Upper lobe of left lung (tissue), 6 donors: ENCODE results near the gene RASGEF1B. TPM values are rescaled to one million over a fixed set of nuclear protein-coding genes. Genes with fewer than 3 reads are reported as not detected.
"Not testable (repeated sequence)": the region's sequence is repeated elsewhere in the genome, so short reads cannot be mapped to it uniquely, and the experiment has no call there.

ENCODE experiments used
- ATAC-seq, 2 donors: fragments of 200-7000 bp; cut with Tn5 transposase; one replicate each; pipeline ENCODE4 v1.9.1; 2022; ENCODE audit warnings: mild to moderate bottlenecking in 2 of 2, moderate library complexity in 2 of 2; ENCODE audit not compliant: low FRiP score in 2 of 2
- DNase-seq, 2 donors: peaks; one replicate each; pipeline ENCODE4 v3.0.0-alpha.2; 2019 to 2020
- H3K27ac ChIP-seq, 4 donors: fragments of 200-600 bp; sonication (generic); one replicate each; pipeline ENCODE4 v1.5.1; 2016 to 2019
- H3K27me3 ChIP-seq, 4 donors: fragments of 200-600 bp; sonication (generic); one replicate each; pipeline ENCODE4 v1.5.1; 2017 to 2019
- H3K36me3 ChIP-seq, 4 donors: fragments of 200-600 bp; sonication (generic); one replicate each; pipeline ENCODE4 v1.5.1; 2016 to 2019
- H3K4me1 ChIP-seq, 4 donors: fragments of 200-600 bp; sonication (generic); one replicate each; pipeline ENCODE4 v1.5.1; 2018 to 2019
- H3K4me3 ChIP-seq, 4 donors: fragments of 200-600 bp; sonication (generic); one replicate each; pipeline ENCODE4 v1.5.1; 2017 to 2019; ENCODE audit warnings: mild to moderate bottlenecking in 2 of 4, moderate library complexity in 1 of 4
- H3K9me3 ChIP-seq, 4 donors: fragments of 200-600 bp; sonication (generic); one replicate each; pipeline ENCODE4 v1.5.1; 2018 to 2019
- EP300 ChIP-seq, 4 donors: sonication (generic); formaldehyde crosslinking; IDR thresholded peaks; one replicate each; pipeline ENCODE4 v1.5.1; 2017; ENCODE audit warnings: antibody characterized with exemption in 4 of 4, control low read depth in 2 of 4
- POLR2A ChIP-seq, 4 donors: fragments of 450-650 bp; IDR thresholded peaks; one replicate each; pipeline ENCODE4 v1.5.1; 2016 to 2017; ENCODE audit warnings: antibody characterized with exemption in 4 of 4, mild to moderate bottlenecking in 2 of 4
- POLR2AphosphoS5 ChIP-seq, 2 donors: sonication (generic); formaldehyde crosslinking; IDR thresholded peaks; one replicate each; pipeline ENCODE4 v1.5.1; 2017; ENCODE audit warnings: antibody characterized with exemption in 2 of 2
- WGBS, 2 donors: methylation state at CpG; one replicate each; pipeline ENCODE4 v1.1.5; 2017 to 2018; 5-methylcytosine and 5-hydroxymethylcytosine counted together
- total RNA-seq, 6 donors: library from RNA; depleted of rRNA in 4 of 6; stranded (reverse); fragments of >200 nt in 4 of 6; gene quantifications; one replicate each; pipeline versions ENCODE4 v1.1.0 to v1.2.1, GENCODE V29; 2016 to 2021
- TF ChIP-seq, protein P1 (sequence below), 6 experiments: fragments of 450-650 bp in 4 of 6; fragments of 200-600 bp in 2 of 6; sonication (generic) in 2 of 6; IDR thresholded peaks; one replicate each; pipeline ENCODE4 v1.5.1; 2016 to 2019; ENCODE audit warnings: antibody characterized with exemption in 6 of 6
- donor health status: DM: no; HTN: no; CAD: no; lungs with moderate emphysema.
- donor health status: DM: no; HTN: yes; CAD: no; lungs with severe emphysema.

The RASGEF1B gene
- total RNA-seq, 6 donors from 2014 or later: 45.7 to 81.2 (median 71.4) TPM

DNA sequence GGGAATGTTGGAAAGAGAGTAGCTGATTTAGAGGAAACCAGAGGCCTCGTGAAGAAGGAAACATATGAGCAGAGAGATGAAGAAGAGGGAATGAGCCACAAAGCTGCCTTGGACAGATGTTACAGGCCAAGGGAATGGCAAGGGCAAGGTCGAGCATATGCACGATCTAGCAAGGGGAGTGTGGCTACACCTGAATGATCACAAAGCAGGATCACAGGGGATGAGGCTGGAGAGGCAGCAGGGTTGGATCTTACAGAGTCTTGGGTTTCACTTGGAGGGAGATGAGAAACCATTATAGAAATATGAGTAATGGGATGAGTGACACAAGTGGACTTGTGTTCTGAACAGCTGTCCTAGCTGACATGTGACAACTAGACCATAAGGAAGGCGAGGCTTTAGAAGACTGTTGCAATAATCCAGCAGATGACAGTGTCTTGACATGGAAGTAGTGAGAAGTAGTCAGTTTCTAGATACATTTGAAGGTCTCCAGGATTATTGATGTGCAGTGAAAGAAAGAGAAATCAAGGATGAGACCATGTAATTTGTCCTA, 58.7 kb downstream of the RASGEF1B start:
- Histone ChIP-seq H3K36me3 (no peaks in the 10 kb centered on the region), H3K4me1 (no peaks in the 10 kb centered on the region), H3K4me3 (no peak overlapping the region), H3K27ac (no peak overlapping the region), H3K27me3 (no peaks in the 10 kb centered on the region), H3K9me3 (no peaks in the 10 kb centered on the region)
- 79 to 87% methylated on average over 4 of the region's 4 CpGs for WGBS, 2 donors
- peak in 1 of 2 donors; percentile 34 for ATAC-seq
- TF ChIP-seq POLR2AphosphoS5 (IDR thresholded peaks at IDR 0.05) (no peak), EP300 (IDR thresholded peaks at IDR 0.05) (peak in 1 of 4 donors; percentile 19), POLR2A (IDR thresholded peaks at IDR 0.05) (no peak)
- TF ChIP-seq, protein P1, sequence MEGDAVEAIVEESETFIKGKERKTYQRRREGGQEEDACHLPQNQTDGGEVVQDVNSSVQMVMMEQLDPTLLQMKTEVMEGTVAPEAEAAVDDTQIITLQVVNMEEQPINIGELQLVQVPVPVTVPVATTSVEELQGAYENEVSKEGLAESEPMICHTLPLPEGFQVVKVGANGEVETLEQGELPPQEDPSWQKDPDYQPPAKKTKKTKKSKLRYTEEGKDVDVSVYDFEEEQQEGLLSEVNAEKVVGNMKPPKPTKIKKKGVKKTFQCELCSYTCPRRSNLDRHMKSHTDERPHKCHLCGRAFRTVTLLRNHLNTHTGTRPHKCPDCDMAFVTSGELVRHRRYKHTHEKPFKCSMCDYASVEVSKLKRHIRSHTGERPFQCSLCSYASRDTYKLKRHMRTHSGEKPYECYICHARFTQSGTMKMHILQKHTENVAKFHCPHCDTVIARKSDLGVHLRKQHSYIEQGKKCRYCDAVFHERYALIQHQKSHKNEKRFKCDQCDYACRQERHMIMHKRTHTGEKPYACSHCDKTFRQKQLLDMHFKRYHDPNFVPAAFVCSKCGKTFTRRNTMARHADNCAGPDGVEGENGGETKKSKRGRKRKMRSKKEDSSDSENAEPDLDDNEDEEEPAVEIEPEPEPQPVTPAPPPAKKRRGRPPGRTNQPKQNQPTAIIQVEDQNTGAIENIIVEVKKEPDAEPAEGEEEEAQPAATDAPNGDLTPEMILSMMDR (IDR thresholded peaks at IDR 0.05): no peak
- no peak for DNase-seq

DNA sequence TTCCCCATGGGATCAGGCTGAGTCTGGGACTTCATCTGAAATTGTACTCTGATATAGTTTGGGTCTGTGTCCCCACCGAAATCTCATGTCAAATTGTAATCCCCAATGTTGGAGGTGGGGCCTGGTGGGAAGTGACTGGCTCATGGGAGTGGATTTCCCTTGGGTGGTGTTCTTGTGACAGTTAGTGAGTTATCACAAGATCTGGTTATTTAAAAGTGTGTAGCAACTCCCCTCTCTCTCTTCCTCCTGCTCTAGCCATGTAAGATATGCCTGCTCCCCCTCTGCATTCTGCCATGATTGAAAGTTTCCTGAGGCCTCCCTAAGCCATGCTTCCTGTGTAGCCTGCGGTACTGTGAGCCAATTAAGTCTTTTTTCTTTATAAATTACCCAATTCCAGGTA, 61.0 kb downstream of the RASGEF1B start:
- H3K27ac ChIP-seq: no peak overlapping the region
- no peak overlapping the region for H3K4me3 ChIP-seq
- peaks cover 0 to 5% (median 0%) of the 10 kb centered on the region in 4 donors for H3K4me1 ChIP-seq
- no peaks in the 10 kb centered on the region for H3K9me3 ChIP-seq
- WGBS, 2 donors: 37 to 44% methylated on average over 2 of the region's 2 CpGs
- no peak for ATAC-seq
- H3K36me3 ChIP-seq: no peaks in the 10 kb centered on the region
- H3K27me3 ChIP-seq: no peaks in the 10 kb centered on the region
- no peak for DNase-seq
- TF ChIP-seq EP300 (IDR thresholded peaks at IDR 0.05): no peak
- TF ChIP-seq, protein P1 (IDR thresholded peaks at IDR 0.05): no peak
- TF ChIP-seq POLR2A (IDR thresholded peaks at IDR 0.05): no peak
- no peak for TF ChIP-seq POLR2AphosphoS5 (IDR thresholded peaks at IDR 0.05)

DNA sequence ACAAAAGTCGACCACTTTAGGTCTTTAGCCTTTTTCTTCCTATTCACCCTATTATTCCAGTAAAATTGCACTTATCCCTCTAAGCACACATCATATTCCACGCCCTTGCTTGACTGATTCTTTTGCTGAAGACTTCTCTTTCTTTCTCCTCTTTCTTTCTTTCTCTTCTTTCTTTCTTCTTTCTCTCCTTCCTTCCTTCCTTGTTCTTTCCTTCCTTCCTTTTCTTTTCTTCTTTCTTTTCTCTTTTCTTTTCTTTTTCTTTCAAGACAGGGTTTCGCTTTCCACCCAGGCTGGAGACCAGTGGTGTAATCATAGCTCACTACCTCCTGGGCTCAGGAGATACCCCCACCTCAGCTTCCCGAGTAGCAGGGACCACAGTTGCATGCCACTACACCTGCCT, 61.9 kb downstream of the RASGEF1B start:
- H3K4me1 ChIP-seq: peaks cover 0 to 10% (median 0%) of the 10 kb centered on the region in 4 donors
- TF ChIP-seq POLR2A (IDR thresholded peaks at IDR 0.05) (no peak), POLR2AphosphoS5 (IDR thresholded peaks at IDR 0.05) (no peak), EP300 (IDR thresholded peaks at IDR 0.05) (no peak)
- TF ChIP-seq, protein P1 (IDR thresholded peaks at IDR 0.05): no peak
- no peak for ATAC-seq
- WGBS, 2 donors: 83 to 95% methylated on average over 4 of the region's 4 CpGs
- H3K27ac ChIP-seq: no peak overlapping the region
- no peaks in the 10 kb centered on the region for H3K9me3 ChIP-seq
- no peaks in the 10 kb centered on the region for H3K36me3 ChIP-seq
- DNase-seq: no peak
- no peak overlapping the region for H3K4me3 ChIP-seq
- H3K27me3 ChIP-seq: no peaks in the 10 kb centered on the region

DNA sequence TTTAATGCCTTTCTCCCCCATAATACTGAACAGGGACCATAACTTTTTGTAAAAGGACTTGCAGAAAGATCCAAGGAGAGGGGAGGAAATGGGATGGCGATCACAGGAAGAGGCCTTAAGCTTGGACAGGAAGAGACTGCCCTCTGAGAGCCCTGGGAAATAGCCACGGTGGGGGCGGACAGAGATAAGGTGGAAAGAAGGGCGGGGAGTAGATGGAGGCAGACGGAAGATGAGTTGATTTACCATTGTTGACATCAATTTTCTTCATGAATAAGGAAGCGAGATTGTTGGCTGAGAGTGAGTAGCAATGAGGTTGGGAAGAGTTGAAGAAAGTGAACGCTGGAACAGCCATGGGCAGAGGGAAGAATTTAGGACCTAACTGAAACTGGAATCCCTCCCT, 63.4 kb downstream of the RASGEF1B start:
- DNase-seq (no peak), ATAC-seq (no peak)
- 63 to 69% methylated on average over 7 of the region's 7 CpGs for WGBS, 2 donors
- no peaks in the 10 kb centered on the region for H3K27me3 ChIP-seq
- H3K4me3 ChIP-seq: no peak overlapping the region
- H3K36me3 ChIP-seq: no peaks in the 10 kb centered on the region
- TF ChIP-seq, protein P1 (IDR thresholded peaks at IDR 0.05): no peak
- no peak for TF ChIP-seq POLR2AphosphoS5 (IDR thresholded peaks at IDR 0.05)
- no peak for TF ChIP-seq EP300 (IDR thresholded peaks at IDR 0.05)
- no peak for TF ChIP-seq POLR2A (IDR thresholded peaks at IDR 0.05)
- no peak overlapping the region for H3K27ac ChIP-seq
- no peaks in the 10 kb centered on the region for H3K9me3 ChIP-seq
- peaks cover 0 to 10% (median 0%) of the 10 kb centered on the region in 4 donors for H3K4me1 ChIP-seq

DNA sequence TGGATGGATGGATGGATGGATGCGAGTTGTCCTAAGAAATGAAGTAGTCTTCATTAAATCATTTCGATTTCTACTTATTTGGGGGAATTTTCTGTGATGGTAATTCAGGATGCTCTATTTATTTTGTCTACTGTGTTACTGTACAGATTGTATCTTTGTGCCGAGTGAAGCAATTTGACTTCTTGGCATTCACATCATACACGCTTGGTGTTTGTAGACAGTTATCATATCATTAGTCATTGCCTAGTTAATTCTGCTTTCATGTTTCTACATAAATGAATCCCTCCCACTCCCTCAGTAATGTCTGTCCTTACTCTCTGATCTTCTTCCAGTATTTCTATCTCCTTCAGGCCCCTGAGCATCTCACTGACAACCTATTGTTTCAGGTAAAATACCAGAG, 64.0 kb downstream of the RASGEF1B start:
- ATAC-seq (no peak), DNase-seq (no peak)
- Histone ChIP-seq H3K27me3 (no peaks in the 10 kb centered on the region), H3K9me3 (no peaks in the 10 kb centered on the region), H3K4me3 (no peak overlapping the region), H3K4me1 (peaks cover 0 to 10% (median 0%) of the 10 kb centered on the region in 4 donors), H3K36me3 (no peaks in the 10 kb centered on the region), H3K27ac (no peak overlapping the region)
- TF ChIP-seq, protein P1 (IDR thresholded peaks at IDR 0.05): no peak
- no peak for TF ChIP-seq POLR2AphosphoS5 (IDR thresholded peaks at IDR 0.05)
- TF ChIP-seq EP300 (IDR thresholded peaks at IDR 0.05): no peak
- no peak for TF ChIP-seq POLR2A (IDR thresholded peaks at IDR 0.05)
- WGBS, 2 donors: 74 to 77% methylated on average over 4 of the region's 4 CpGs

DNA sequence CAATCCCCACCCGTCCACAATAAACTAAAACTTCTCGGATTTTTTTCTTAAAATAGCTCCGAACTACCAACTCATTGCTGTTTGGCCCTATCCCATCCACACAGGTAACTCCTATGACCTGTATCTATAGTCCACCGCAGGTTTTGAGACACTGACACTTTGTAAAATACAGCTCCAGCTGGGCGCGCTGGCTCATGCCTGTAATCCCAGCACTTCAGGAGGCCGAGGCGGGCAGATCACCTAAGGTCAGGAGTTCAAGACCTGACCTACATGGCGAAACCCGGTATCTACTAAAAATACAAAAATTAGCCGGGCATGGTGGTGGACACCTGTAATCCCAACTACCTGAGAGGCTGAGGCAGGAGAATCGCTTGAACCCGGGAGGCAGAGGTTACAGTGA, 65.2 kb downstream of the RASGEF1B start:
- not testable (repeated sequence) for H3K27ac ChIP-seq, H3K4me3 ChIP-seq, H3K9me3 ChIP-seq, H3K27me3 ChIP-seq, H3K36me3 ChIP-seq, ATAC-seq, H3K4me1 ChIP-seq
- 81% methylated on average over 13 of the region's 13 CpGs for WGBS, 2 donors
- DNase-seq: peak in 1 of 2 donors; percentile 16
